H1 (cell line): Measurements from ENCODE around the gene HIVEP3.

Experiments used
- CTCF ChIP-seq, 3 experiments: IDR thresholded peaks; 1 replicate in 2 of 3; 2 replicates in 1 of 3; pipeline versions ENCODE4 v1.5.1 to v1.6.1; 2011; ENCODE audit warnings: low read length in 3 of 3, mild to moderate bottlenecking in 3 of 3, inconsistent platforms in 2 of 3, low read depth in 1 of 3, moderate library complexity in 1 of 3; ENCODE audit not compliant: insufficient read depth in 1 of 3; ENCODE audit errors: control extremely low read depth in 1 of 3
- MAX ChIP-seq: IDR thresholded peaks from 2 replicates; pipeline ENCODE4 v1.6.1; 2012; ENCODE audit warnings: inconsistent platforms
- NANOG ChIP-seq: IDR thresholded peaks from 2 replicates; pipeline ENCODE4 v1.6.1; 2011; ENCODE audit warnings: low read length, low read depth, mild to moderate bottlenecking, inconsistent platforms; ENCODE audit not compliant: insufficient read depth, poor library complexity, severe bottlenecking
- RNF2 ChIP-seq: fragments of 200-900, 300-1000 bp; sonication (generic); IDR thresholded peaks from 2 replicates; pipeline ENCODE4 v1.7.1; 2016; ENCODE audit warnings: borderline replicate concordance, low read depth, mild to moderate bottlenecking, antibody characterized with exemption, low read length; ENCODE audit not compliant: poor library complexity, severe bottlenecking; ENCODE audit errors: missing control alignments
- YY1 ChIP-seq: IDR thresholded peaks from 2 replicates; pipeline ENCODE4 v1.6.1; 2011; ENCODE audit warnings: low read depth, mild to moderate bottlenecking, low read length

- no peak for TF ChIP-seq NANOG
- no peak for TF ChIP-seq CTCF (IDR thresholded peaks at IDR 0.05; ENCODE audit: control extremely low read depth in 1 of 3, insufficient read depth in 1 of 3, low read depth in 1 of 3, low read length in 3 of 3)
- TF ChIP-seq MAX = no peak
- no peak for TF ChIP-seq RNF2
- TF ChIP-seq YY1 = no peak
These were observed 43.8 kb downstream of the HIVEP3 start for GRCh38 chr1:41874903-41875411.
